H1 (cell line): ENCODE results near the gene ABCD1. TPM values are rescaled to one million over a fixed set of nuclear protein-coding genes. Genes with fewer than 3 reads are reported as not detected.

ENCODE experiments used
- CEBPB ChIP-seq: IDR thresholded peaks from 2 replicates; pipeline ENCODE4 v1.6.1; 2012; ENCODE audit warnings: low read depth, low read length
- GTF2F1 ChIP-seq: IDR thresholded peaks from 2 replicates; pipeline ENCODE4 v1.6.1; 2012; ENCODE audit warnings: low read depth, low read length, improper control_type of control experiment, borderline replicate concordance
- MAFK ChIP-seq: IDR thresholded peaks from 2 replicates; pipeline ENCODE4 v1.6.1; 2012; ENCODE audit warnings: low read depth, mild to moderate bottlenecking, improper control_type of control experiment, low read length
- NANOG ChIP-seq: IDR thresholded peaks from 2 replicates; pipeline ENCODE4 v1.6.1; 2011; ENCODE audit warnings: low read length, low read depth, mild to moderate bottlenecking, inconsistent platforms; ENCODE audit not compliant: insufficient read depth, poor library complexity, severe bottlenecking
- POLR2AphosphoS5 ChIP-seq: IDR thresholded peaks from 2 replicates; pipeline ENCODE4 v1.6.1; 2011; ENCODE audit warnings: low read depth, low read length
- RAD21 ChIP-seq, 2 experiments: IDR thresholded peaks in 1 of 2; conservative IDR thresholded peaks in 1 of 2; 2 replicates each; pipeline ENCODE4 v1.6.1; 2011; ENCODE audit warnings: low read depth in 2 of 2, low read length in 2 of 2, improper control_type of control experiment in 1 of 2, inconsistent platforms in 1 of 2, mild to moderate bottlenecking in 1 of 2, moderate library complexity in 1 of 2
- SIN3A ChIP-seq, 2 experiments: IDR thresholded peaks in 1 of 2; conservative IDR thresholded peaks in 1 of 2; 2 replicates each; pipeline ENCODE4 v1.6.1; 2011 to 2012; ENCODE audit warnings: low read length in 2 of 2, improper control_type of control experiment in 1 of 2, low read depth in 1 of 2, mild to moderate bottlenecking in 1 of 2
- SP2 ChIP-seq: IDR thresholded peaks from 2 replicates; pipeline ENCODE4 v1.6.1; 2012; ENCODE audit warnings: mild to moderate bottlenecking, low read length, inconsistent platforms
- TBP ChIP-seq: IDR thresholded peaks from 2 replicates; pipeline ENCODE4 v1.6.1; 2011; ENCODE audit warnings: low read depth, low read length, improper control_type of control experiment
- polyA plus RNA-seq, 7 experiments: library from polyadenylated mRNA; depleted of rRNA in 3 of 7; stranded (reverse) in 5 of 7; unstranded in 2 of 7; fragments of >200 nt in 5 of 7; fragments of 200-250 nt in 2 of 7; gene quantifications; 1 replicate in 5 of 7; 2 replicates in 1 of 7; 4 replicates in 1 of 7; pipeline versions ENCODE4 v1.2.1 to v1.2.3, GENCODE V29; 2011 to 2013; ENCODE audit warnings: missing spikeins in 2 of 7, mixed read lengths in 2 of 7
- total RNA-seq: library from RNA; stranded (reverse); fragmentation: NEBNext Ultra II Directional; extraction: Animal tissue kit (Norgen Biotek cat#: 25700); gene quantifications from 2 replicates; pipeline ENCODE4 v1.2.1, GENCODE V29; 2021

The ABCD1 gene
- total and polyA plus RNA-seq, 2 of the 8 experiments (the other 6 are each of a cell fraction or from before 2014, with no cell fraction given): 3.1 to 6.6 TPM

- no peak for TF ChIP-seq RAD21 (IDR thresholded peaks at IDR 0.05 in 1 of 2, conservative IDR thresholded peaks at IDR 0.05 in 1 of 2; ENCODE audit: low read depth in 2 of 2, low read length in 2 of 2)
- TF ChIP-seq SIN3A (conservative IDR thresholded peaks at IDR 0.05 in 1 of 2, IDR thresholded peaks at IDR 0.05 in 1 of 2; ENCODE audit: low read depth in 1 of 2, low read length in 2 of 2): no peak
- no peak for TF ChIP-seq GTF2F1
- TF ChIP-seq SP2: no peak
- no peak for TF ChIP-seq CEBPB
- TF ChIP-seq MAFK: no peak
- TF ChIP-seq NANOG: no peak
- no peak for TF ChIP-seq POLR2AphosphoS5
- no peak for TF ChIP-seq TBP
These were observed 40.8 kb downstream of the ABCD1 start (continued) for GRCh38 chrX:153765138-153766079.
